NK-92 treated with Interleukin-12 subunit alpha and Interleukin-12 subunit beta, amount 100 ng/mL, for 24 hours (cell line): ENCODE results near the gene IL7R.

Source experiments
- DNase-seq: peaks from one replicate; lab custom pipeline; 2025; lab: John Stamatoyannopoulos, UW

Gene IL7R

GRCh38 chr5:35904443-35905132 lies 47.9 kb downstream of the IL7R start:
- no peak for DNase-seq

GRCh38 chr5:35908228-35908627 lies 51.5 kb downstream of the IL7R start:
- no peak for DNase-seq

- no peak for DNase-seq
These were observed 52.1 kb downstream of the IL7R start for GRCh38 chr5:35908814-35909213.

- DNase-seq, result no peak
These were observed 62.5 kb downstream of the IL7R start for GRCh38 chr5:35919191-35919590.

- no peak for DNase-seq
These were observed 64.2 kb downstream of the IL7R start for GRCh38 chr5:35920890-35921289.

- no peak for DNase-seq
These were observed 65.2 kb downstream of the IL7R start for GRCh38 chr5:35921930-35922329.

GRCh38 chr5:35922468-35922867 lies 65.8 kb downstream of the IL7R start:
- DNase-seq, result no peak

- no peak for DNase-seq
These were observed 67.6 kb downstream of the IL7R start for GRCh38 chr5:35924122-35924949.

GRCh38 chr5:35924950-35925722 lies 68.4 kb downstream of the IL7R start:
- DNase-seq, result no peak

GRCh38 chr5:35926389-35927051 lies 69.8 kb downstream of the IL7R start:
- DNase-seq, result no peak
